ENCODE results near the gene RARS1. TPM values are rescaled to one million over a fixed set of nuclear protein-coding genes. Genes with fewer than 3 reads are reported as not detected.

The RARS1 gene
- polyA plus RNA-seq, 2 of the 4 experiments (the other 2 are of a cell fraction) = 107 to 142 TPM

- TF ChIP-seq KDM5A (IDR thresholded peaks at IDR 0.05) (no peak), FOSL2 (IDR thresholded peaks at IDR 0.05) (no peak), FOSL2 (CRISPR knock-in tag; IDR thresholded peaks at IDR 0.05) (no peak), EP300 (IDR thresholded peaks at IDR 0.05) (no peak), SREBF2 (IDR thresholded peaks at IDR 0.05) (no peak), GATA3 (IDR thresholded peaks at IDR 0.05; ENCODE audit: borderline replicate concordance) (no peak), NFE2L2 (conservative IDR thresholded peaks at IDR 0.05; ENCODE audit: low read length) (no peak), ZSCAN20 (CRISPR knock-in tag; IDR thresholded peaks at IDR 0.05) (no peak), CBX2 (IDR thresholded peaks at IDR 0.05; ENCODE audit: borderline replicate concordance, low read depth) (no peak), RARB (CRISPR knock-in tag; IDR thresholded peaks at IDR 0.05) (no peak), TFCP2L1 (CRISPR knock-in tag; IDR thresholded peaks at IDR 0.05) (no peak)
- DNase-seq (ENCODE audit: low read depth in 1 of 2, low spot score in 1 of 2) (no peak), ATAC-seq (no peak), FAIRE-seq (no peak)
- WGBS (ENCODE audit: missing lambda C conversion rate) = 79% methylated on average over 5 of the region's 5 CpGs
- POLR2A ChIA-PET = no interaction called here
- CTCF ChIA-PET = interaction anchor here (0.6 to 1.2 kb wide), 3 partner anchors 16 to 74 kb away, joined by 3 read pairs; no protein-coding TSS in a partner anchor
- H3K4me1 ChIP-seq = 0 out of 3 replicates have a peak, but pooled peaks cover 8% of the 10 kb centered on the region
- H3K4me3 ChIP-seq = no peak overlapping the region
- no peak overlapping the region for H3K4me2 ChIP-seq
- no peaks in the 10 kb centered on the region for H3K9me3 ChIP-seq
- H3K27ac ChIP-seq = no peak overlapping the region
Measured at GRCh38 chr5:168438349-168438748, 47.9 kb upstream of the RARS1 start.

- no peak overlapping the region for H3K4me3 ChIP-seq
- TF ChIP-seq EP300 (IDR thresholded peaks at IDR 0.05) (no peak), RFX5 (IDR thresholded peaks at IDR 0.05) (no peak)
- no peaks in the 10 kb centered on the region for H3K9me3 ChIP-seq
- ATAC-seq (no peak), DNase-seq (ENCODE audit: low read depth in 1 of 2, low spot score in 1 of 2) (no peak), FAIRE-seq (no peak)
- ChIA-PET POLR2A (no interaction called here), CTCF (no interaction called here)
- H3K27ac ChIP-seq = no peak overlapping the region
- no peaks in the 10 kb centered on the region for H3K4me1 ChIP-seq
- H3K4me2 ChIP-seq = no peak overlapping the region
Measured at GRCh38 chr5:168443533-168443932, 42.7 kb upstream of the RARS1 start.

GRCh38 chr5:168443950-168444700, 42.1 kb upstream of the RARS1 start:
- CTCF ChIA-PET = no interaction called here
- H3K27ac ChIP-seq = no peak overlapping the region
- DNase-seq (ENCODE audit: low read depth in 1 of 2, low spot score in 1 of 2) (no peak), ATAC-seq (no peak; a peak in 1 of 6 replicates), FAIRE-seq (no peak)
- H3K9me3 ChIP-seq = no peaks in the 10 kb centered on the region
- no peak overlapping the region for H3K4me3 ChIP-seq
- no peak for TF ChIP-seq BCL3 (IDR thresholded peaks at IDR 0.05)
- TF ChIP-seq JUN (IDR thresholded peaks at IDR 0.05) = no peak
- no peak for TF ChIP-seq HEYL (CRISPR knock-in tag; IDR thresholded peaks at IDR 0.05)
- no peak for TF ChIP-seq FOSL2 (IDR thresholded peaks at IDR 0.05)
- no peak for TF ChIP-seq FOSL2 (CRISPR knock-in tag; IDR thresholded peaks at IDR 0.05)
- TF ChIP-seq ATOH8 (CRISPR knock-in tag; IDR thresholded peaks at IDR 0.05; ENCODE audit: low read depth) = no peak
- TF ChIP-seq E2F6 (IDR thresholded peaks at IDR 0.05; ENCODE audit: borderline replicate concordance, low read depth) = no peak
- no peak for TF ChIP-seq RCOR1 (IDR thresholded peaks at IDR 0.05; ENCODE audit: low read depth, low read length)
- no peak for TF ChIP-seq HOXA7 (CRISPR knock-in tag; IDR thresholded peaks at IDR 0.05)
- no peak for TF ChIP-seq MAFK (IDR thresholded peaks at IDR 0.05; ENCODE audit: partially characterized antibody)
- no peak for TF ChIP-seq CHD2 (IDR thresholded peaks at IDR 0.05; ENCODE audit: low read length, partially characterized antibody)
- TF ChIP-seq RFX5 (IDR thresholded peaks at IDR 0.05) = no peak
- no peak for TF ChIP-seq RNF2 (IDR thresholded peaks at IDR 0.05; ENCODE audit: borderline replicate concordance, low read depth)
- H3K4me1 ChIP-seq = no peaks in the 10 kb centered on the region
- POLR2A ChIA-PET = no interaction called here
- WGBS (ENCODE audit: missing lambda C conversion rate) = 98% methylated on average over 4 of the region's 4 CpGs
- no peak overlapping the region for H3K4me2 ChIP-seq
